Measurements from ENCODE around the gene ADISSP.

The ADISSP gene

DNA sequence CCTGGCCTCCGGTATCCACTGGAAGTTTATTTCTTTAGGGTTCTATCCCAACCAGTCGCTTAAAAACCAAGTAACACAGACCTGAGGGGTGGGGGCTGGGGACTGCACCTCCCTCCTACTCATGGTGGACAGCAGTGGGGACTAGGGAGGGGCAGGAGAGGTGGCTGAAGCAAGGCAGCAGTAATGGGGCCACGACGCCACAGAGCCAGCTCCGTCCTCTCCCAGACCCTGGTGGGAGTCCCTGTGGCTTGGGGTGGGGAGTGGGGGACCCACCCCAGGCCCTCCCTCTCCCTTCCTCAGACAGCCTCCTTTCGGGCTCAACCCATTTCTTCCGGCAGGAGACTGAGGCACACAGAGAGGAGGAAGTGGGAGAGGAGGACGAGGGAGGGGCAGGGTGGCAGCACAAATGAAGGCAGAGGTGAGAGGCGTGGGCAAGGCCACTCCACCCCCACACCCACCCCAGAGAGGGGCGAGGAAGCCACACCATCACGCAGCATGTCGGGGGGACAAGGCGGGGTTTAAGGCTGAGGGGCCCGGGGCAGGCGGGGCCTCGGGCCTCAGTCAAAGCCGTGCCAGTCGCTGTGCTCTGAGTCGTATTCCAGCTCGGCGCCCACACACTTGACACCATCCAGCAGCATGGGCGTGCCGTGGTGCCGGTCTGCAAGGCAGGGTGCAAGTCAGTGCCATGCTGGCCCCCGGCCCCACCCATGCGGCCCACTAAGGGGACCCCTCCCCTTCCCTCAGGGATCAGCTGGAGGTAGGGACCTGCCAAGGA, 13.9 kb downstream of the ADISSP start:
- DNase-seq: no peak

DNA sequence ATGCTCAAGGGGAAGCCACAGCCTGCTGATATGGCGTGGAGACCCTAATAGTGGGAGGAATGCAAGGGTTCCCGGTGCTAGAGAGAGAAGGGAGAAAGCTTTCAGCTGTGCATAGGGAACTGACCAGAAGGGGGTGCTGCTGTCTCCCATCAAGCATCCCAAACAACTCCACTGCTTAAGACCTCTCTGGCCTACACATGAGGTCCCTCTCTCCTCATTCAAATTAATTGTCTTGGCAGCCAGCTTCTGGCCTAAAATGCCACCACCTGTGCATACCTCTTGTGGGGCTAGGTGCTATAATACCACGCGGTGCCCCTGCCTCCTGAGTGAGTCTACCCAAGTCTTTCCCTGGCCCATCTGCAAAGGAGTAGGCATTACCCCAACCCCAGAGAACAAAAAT, 14.5 kb downstream of the ADISSP start:
- DNase-seq: peak; percentile 55

DNA sequence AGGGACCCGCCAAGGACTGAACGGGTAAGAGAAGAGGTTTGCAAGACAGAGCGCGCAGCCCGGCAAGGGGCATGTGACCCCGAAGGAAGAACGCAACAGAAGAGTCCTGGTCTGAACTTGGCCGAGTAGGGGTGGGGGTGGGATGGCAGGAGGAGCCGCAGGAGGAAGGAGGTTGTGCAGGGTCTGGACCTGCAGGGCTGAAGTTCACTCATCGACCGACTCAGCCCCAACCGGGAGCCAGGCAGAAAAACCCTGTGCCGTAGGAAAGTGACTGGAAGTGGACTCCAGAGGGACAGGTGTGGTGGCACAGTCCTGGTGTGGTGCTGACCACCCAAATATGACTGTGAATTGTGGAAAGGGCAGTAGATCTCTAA, 15.2 kb downstream of the ADISSP start:
- no peak for DNase-seq

DNA sequence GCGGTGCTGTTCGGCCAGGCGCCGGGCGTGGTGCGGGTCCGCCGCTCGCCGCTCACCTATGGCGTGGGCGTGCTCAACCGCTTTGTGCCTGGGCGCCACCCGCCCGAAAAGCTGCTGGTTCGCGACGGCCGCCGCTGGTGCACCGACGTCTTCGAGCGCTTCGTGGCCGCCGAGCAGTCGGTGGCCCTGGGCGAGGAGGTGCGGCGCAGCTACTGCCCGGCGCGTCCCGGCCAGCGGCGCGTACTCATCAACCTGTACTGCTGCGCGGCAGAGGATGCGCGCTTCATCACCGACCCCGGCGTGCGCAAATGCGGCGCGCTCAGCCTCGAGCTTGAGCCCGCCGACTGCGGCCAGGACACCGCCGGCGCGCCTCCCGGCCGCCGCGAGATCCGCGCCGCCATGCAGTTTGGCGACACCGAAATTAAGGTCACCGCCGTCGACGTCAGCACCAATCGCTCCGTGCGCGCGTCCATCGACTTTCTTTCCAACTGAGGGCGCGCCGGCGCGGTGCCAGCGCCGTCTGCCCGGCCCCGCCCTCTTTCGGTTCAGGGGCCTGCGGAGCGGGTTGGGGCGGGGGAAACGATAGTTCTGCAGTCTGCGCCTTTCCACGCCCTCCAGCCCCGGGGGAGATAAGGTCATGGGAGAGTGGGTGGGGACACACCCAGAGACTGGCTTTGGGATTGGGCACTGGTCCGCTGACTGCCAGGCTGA, 15.7 kb downstream of the ADISSP start:
- peak; percentile 57 for DNase-seq

DNA sequence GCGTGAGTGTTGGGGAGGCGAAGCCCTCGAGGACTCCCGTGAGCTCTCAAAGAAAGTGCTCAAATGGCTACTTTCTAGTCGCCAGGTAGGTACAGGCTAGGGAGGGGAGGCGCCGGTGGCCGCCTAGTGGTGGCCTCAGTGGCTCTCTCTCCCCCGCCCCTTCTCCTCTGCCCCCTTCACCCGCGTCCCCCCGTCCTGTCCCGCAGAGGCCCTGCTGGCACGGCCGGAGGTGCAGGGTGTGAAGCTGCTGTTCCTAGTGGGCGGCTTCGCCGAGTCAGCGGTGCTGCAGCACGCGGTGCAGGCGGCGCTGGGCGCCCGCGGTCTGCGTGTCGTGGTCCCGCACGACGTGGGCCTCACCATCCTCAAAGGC, 16.3 kb downstream of the ADISSP start:
- DNase-seq: no peak

DNA sequence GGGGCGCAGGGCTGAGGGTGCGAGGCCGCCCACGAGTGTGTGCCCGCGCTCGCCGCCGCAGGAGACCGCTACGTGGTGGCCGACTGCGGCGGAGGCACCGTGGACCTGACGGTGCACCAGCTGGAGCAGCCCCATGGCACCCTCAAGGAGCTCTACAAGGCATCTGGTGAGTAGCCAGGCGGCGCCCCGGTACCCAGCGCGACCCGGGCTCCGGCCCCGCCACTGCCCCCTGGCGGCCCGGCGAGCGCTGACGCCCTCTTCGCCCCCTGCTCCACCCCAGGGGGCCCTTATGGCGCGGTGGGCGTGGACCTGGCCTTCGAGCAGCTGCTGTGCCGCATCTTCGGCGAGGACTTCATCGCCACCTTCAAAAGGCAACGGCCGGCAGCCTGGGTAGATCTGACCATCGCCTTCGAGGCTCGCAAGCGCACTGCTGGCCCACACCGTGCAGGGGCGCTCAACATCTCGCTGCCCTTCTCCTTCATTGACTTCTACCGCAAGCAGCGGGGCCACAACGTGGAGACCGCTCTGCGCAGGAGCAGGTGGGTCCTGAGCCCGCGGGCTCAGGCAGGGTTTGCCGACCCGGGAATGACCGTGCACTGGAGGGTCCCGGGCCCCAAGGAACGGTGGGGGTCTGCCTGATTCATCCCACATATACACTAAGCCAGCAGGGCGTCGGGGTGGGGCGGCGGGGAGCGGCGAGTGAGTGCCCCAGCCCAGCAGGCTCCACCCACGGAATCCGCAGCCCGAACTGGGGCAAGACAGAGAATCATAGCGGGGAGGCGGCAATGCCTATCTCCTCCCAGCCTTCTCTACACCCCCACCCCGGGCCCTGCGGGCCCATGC, 17.6 kb downstream of the ADISSP start:
- DNase-seq: peak; percentile 14

DNA sequence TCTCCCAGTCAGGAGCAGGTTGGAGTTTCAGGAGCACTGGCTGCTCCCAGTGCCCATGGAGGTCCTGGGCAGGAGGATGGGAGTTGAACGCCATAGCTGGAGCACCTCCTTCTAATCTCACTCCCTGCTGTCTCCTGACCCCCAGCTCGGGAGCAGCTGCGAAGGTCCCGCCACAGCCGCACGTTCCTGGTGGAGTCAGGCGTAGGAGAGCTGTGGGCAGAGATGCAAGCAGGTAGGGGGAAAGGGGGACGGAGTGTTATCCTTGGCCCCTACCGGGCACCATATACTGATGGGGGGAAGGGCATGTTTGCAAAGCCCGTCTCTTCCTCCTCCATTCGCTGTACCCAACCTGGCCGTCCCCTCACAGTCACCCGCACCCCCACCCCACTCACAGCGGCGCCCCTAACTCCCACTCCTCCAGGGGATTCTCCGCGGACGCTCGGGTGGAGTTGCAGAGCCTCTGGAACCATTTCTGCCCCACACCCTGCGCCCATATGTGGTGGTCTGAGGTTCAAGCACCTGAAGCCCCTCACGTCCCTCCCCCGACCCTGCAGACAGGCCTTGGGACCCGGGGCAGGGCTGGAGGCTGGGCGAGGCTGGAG, 18.4 kb downstream of the ADISSP start:
- DNase-seq: no peak

DNA sequence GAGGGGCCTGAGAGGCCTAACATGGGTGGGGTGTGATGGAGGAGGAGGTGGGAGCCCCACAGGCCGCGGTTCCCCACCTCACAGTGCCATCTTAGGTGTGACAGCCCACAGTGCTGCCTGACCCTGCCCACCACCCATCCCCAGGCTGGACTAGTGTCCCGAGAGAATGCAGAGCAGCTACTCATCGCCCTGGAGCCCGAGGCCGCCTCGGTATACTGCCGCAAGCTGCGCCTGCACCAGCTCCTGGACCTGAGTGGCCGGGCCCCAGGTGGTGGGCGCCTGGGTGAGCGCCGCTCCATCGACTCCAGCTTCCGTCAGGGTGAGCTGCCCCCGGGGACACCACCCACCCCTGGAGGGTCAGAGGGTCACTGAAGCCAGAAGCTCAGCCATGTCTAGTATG, 19.5 kb downstream of the ADISSP start:
- DNase-seq: no peak

DNA sequence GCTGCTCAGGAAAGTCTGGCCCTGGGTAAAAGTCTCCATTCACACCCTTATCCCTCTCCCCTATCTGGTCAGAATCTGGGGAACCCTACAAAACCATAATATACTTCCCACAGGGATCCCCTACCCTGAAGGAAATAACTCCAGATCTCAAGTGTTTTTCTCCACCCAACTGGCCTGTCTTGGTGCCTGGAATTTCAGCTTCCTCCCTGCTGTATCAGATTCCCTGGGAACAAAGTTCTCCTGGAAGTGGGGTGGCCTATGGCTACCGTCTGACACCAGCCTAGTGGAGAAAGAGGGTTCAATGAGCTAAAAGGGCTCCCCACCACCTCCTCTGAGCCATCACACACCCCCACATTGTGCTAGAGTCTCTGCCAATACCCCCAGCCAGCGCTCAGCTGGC, 20.1 kb downstream of the ADISSP start:
- DNase-seq: no peak

DNA sequence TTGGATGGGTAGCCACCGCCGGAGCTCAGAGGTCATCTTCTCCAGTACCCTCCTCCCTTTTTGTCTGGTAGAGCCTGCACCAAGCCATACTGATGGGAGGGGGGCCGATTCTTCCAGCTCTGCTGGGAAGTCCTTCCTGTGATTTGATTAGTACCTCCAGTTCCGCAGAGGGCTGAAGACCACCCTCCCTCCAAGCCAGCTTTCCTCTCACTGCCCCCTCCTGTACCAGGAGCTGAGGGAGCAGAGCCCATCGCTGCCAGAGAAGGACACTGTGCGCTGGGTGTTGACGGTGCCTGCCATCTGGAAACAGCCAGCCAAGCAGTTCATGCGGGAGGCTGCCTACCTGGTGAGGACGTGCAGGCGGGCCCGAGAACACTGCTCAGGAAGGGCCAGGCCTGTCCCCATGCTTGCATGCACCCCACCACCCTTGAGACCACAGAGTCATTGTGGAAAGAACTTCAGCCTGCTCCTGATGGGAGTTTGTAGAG, 21.8 kb downstream of the ADISSP start:
- DNase-seq: no peak

DNA sequence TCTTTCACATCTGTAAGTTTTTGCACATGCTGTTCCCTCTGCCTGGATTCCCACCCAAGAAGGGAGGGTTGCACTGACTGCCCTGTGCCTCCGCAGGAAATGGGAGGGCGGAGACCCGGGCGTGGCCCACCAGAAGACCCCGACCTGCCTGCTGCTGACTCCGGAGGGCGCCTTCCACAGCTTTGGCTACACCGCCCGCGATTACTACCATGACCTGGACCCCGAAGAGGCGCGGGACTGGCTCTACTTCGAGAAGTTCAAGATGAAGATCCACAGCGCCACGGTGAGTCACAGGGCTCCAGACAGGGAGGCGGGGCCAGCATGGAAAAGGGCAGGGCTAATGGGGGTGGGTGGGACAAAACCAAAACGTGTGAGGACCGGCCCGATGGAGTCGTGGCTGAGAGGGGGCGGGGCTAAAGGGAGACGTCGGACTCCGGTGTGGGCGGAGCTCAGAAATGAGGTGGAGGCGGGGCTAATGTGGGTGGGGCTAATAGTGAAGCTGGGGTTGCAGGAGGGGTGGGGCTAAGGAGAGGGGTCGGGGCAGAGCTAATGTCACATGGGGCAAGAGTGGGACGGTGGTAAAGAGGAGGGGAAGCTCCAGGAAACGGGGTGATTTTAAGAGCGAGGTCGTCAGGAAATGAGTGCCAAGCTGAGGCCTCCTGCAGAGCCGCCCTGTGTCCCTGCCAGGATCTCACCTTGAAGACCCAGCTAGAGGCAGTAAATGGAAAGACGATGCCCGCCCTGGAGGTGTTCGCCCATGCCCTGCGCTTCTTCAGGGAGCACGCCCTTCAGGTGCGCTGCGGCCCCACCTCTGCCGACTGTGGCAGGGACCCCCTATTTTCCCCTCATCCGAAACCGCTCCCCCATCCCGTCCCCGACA, 22.5 kb downstream of the ADISSP start:
- DNase-seq: peak; percentile 86

DNA sequence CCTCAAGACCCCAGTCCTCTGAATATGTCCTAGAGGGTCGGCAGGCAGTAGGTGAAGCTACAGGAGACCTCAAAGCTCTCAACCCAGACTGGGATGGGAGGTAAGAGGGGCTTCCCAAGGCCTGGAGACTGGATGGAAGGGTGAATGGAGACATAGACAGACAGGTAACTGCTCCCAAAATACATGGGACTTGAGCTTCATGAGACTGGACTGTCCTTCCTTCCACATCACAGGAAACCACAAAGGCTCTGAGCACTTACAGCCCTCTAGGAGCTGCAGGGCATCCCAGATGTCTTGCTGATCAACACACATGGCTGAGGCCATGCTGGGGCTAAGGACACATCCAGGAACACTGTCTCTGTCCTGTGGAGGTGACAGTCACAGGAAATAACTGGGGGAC, 23.5 kb downstream of the ADISSP start:
- DNase-seq: no peak

DNA sequence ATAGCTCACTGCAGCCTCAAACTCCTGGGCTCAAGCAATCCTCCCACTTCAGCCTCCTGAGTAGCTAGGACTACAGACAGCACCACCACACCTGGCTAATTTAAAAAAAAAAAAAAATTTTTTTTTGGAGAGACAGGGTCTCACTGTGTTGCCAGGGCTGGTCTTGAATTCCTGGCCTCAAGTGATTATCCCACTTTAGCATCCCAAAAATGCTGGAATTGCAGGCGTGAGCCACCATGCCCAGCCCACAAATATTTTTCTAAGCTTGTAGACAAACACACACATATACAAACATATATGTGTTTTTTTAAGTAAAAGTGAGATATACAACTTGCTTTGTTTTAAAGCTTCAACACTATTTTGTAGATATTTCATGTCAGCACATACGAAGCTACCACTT, 24.3 kb downstream of the ADISSP start:
- no peak for DNase-seq

DNA sequence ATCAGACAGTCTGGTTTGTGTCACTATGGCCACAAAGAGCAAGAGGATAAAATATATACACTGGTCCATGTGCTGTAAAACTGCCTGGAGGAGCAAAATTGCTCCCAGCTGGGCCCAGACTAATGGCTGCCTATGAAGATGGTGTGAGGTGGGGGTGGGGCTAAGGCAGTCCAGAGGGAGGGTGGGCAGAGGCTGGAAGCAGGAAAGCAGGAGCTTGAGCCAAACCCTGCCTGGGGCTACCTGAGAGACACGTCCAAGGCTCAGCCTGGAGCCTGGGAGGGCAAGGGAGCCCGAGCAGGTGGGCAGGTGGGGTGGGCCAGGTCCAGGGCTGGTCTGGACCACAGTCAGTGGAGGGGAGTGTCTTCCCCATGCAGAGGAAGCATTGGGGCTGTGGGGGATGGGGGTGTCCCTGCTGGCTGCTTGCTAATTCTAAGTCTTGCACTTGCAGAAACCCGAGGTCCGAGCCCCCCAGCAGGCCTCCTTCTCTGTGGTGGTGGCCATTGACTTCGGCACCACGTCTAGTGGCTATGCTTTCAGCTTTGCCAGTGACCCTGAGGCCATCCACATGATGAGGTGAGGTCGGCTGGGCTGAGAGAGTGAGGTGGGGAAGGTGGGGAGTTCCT, 25.6 kb downstream of the ADISSP start:
- no peak for DNase-seq

DNA sequence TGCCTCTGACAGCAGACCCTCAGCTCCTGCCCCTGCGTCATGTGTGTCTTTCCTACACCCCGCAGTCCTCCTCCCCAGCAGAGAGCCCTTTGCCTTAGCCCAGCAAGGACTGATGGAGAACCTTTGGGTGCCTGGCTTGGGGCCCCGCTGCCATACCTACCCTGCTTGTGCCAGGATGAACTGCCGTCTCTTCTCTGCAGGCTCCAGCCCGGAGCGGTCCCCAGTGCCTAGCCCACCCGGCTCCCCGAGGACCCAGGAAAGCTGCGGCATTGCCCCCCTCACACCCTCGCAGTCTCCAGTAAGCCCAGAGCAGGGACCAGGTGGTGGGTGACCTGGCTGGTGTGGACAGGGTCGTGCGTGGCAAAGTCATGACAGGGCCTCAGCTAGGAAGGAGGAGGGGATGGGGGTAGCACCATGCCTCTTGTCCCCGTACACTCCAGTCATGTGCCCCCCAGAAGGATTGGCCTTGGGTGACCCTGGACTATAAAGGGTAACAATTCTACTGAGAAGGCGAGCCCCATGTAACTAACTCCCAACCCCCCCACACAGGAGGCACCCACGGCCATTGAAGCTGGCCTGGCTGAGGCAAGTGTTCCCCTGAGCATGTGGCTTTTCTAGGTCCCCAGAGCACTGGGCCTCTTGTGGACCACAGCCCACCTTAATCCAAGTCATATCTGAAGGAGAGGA, 26.8 kb downstream of the ADISSP start:
- no peak for DNase-seq

DNA sequence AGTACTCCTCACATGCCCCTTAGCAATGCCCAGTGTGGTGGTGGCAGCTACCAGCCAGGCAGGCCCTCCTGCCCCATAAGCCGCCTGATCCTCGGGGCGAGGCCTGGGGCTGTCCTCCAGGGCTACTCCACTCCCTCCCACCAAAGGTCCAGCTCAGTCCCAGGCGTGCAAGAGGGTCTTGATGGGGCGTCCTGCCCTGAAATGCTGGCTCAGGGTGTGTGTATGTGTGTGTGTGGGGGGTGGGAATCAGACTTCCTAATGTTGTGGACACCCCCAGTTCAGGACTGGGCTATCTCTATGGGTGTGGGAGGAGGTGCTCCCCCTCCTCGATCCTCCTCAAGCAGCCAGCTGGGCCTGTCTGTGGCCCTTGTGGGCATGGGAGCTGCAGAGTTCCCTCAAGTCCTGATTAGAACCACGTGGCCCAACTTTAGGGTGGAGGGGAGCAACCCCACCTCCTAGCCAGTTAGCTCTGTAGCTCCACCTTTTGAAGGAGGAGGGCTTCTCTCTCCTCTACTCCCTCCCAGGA, 27.6 kb downstream of the ADISSP start:
- DNase-seq: no peak

DNA sequence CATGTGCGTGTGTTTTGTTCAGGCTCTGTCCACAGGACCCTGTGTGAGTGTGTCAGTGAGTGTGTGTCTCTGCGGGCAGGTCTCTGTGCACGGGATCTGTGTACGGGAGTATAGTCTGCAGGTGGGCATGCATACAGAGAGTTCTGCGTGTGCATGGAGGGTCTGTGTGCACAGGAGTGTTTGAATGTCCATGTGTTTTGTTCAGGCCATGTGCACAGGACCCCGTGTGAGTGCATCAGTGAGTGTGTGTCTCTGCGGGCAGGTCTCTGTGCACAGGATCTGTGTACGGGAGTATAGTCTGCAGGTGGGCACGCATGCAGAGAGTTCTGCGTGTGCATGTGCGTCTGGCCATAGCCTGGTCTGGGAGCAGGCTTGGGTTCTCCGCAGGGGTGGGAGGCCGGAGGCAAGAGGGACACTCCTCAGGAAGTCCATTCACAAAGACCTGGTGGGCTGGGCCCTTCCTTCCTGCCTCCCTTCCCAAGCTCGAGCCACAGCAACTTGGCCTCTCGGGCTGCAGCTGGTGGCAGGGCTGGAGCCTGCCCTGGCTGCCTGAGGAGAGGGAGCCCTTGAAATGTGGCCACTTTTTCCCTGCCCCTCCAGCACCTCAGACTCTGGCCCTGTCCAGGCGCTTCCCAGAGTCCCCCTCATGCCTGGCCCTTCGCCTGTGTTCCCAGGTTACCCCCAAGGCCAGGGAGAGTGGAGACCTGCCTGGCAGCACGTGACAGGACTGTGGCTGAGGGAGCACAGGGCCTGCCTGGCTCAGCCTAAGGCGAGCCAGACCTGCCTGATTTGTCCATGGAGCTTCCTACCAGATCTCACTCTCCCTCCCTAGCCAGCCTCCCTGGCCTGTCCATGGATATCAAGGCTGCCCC, 28.3 kb downstream of the ADISSP start:
- DNase-seq: no peak

DNA sequence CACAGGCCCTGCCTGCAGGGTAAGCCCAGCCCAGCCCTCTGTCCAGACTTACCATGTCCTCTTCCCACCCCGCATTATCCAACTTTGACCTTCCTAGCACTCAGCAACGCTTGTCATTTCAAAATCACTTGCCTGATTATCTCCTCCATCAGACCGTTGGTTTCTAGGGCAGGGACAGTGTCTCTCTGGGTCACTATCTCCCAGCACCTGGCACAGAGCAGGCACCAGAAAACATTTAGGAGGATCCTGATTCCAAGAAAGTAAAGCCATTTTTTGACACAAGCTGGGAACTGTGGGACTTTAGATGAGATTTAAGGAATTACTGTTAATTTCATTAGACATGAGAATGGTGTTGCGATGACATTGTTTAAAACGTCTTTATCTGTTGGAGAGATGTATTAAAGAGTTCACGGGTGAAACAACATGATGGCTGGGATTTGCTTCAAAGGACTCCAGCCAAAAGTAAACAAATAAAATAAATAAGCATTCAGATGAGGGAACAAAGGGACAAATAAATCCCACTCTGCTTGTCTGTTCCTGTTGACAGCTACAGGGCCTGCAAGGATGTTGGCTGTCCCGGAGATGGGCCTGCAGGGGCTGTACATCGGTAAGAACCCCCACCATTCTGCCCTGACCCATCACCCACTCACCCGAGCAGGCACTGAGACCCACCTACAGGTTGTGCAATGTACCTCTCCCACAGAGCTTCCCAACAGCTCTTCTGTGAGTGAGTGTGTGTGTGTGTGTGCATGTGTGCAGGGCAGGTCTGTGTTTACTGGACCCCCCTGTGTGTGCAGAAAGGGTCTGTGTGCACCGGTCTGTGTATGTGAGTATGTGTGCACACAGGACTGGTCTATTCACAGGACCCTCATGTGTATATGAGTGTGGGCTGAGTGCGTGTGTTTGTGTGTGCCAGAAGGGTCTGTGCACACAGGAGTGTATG, 29.2 kb downstream of the ADISSP start:
- DNase-seq: no peak

DNA sequence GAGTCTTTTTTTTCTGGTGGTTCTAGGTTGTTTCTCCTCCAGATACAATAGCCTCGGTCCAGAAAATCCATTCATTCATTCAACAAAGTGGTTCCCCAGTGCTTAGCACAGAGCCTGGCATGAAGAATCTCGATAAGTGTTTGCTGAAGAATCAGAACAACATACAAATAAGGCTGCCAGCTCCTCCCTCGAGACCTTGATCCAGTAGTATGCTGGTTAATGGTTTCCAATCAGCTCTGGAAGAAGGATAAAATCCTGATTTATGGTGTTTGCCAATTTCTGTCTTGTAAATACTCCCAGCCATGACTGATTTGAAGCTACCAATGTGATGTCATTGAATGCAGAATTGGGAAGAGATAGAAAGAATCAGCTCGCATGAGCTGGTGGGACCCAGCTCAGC, 31.8 kb downstream of the ADISSP start:
- DNase-seq: no peak

Measured in CD4-positive, alpha-beta T cell treated with Interferon gamma for 1 hour (primary cell).